ENCODE data around the gene GLUL.

Gene GLUL

DNA sequence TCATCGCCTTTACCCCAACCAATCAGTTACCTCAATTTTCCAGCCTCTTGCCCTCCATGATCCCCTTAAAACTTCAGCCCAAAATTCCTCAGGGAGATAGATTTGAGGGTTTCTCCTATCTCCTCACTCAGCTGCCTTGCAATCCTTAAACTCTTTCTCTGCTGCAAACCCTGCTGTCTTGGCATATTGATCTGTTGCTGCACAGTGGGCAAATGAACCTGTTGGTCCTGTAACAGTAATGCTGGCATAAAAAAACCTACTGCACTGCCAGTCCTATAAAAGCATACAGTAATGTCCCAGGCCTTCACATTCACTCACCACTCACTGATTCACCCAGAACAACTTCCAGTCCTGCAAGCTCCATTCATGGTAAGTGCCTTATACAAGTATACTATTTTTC, 14.0 kb upstream of the GLUL start:
- H3K27me3 Mint-ChIP-seq = peaks cover 9% of the 10 kb centered on the region
- H3K36me3 Mint-ChIP-seq = no peaks in the 10 kb centered on the region
- H3K27ac Mint-ChIP-seq = no peak overlapping the region
- no peaks in the 10 kb centered on the region for H3K4me1 Mint-ChIP-seq
- no peak overlapping the region for H3K4me3 Mint-ChIP-seq
- H3K9me3 Mint-ChIP-seq = no peaks in the 10 kb centered on the region

DNA sequence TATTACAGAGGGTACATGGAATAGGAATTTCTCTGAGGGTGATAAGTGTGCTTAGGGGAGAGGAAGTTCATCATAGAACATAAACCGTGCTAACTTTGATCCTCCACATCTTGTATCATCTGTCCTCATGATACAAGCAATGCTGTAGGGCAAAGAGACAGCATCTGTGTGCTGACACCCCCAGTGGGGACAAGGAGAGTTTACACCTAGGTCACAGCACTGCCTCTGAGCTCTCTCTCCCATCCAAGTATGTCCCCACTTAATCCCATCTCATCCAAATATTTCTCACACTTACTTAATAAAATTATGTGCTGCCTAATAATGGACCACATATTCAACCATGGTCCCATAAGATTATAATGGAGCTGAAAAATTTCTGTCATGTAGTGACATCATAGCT, 13.2 kb upstream of the GLUL start:
- Mint-ChIP-seq H3K27me3 (peaks cover 7% of the 10 kb centered on the region), H3K4me3 (no peak overlapping the region), H3K27ac (no peak overlapping the region), H3K4me1 (no peaks in the 10 kb centered on the region), H3K36me3 (no peaks in the 10 kb centered on the region), H3K9me3 (no peaks in the 10 kb centered on the region)

DNA sequence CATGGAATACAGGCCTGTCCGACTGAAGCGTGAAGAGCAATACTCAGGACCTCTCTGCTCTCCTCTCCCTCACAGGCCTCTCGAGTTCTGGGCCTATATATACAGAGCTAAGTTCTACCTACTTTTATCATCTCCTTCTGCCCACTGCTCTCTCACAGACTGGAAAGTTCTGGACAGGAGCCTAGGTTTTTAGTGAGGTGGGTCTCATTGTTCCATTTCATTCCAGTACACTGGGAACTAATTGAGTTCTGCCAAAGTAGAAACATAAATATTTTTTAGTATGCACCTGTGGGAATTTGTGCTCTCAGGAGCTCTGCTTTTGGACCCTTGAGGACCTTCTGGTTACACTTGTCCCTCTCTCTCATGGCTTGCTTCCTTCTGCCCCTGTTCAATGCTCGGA, 9.0 kb upstream of the GLUL start, which contains the start of gene TEDDM1:
Gene TEDDM1, minus strand, starts transcription at position 101 of the 400 bp plus-strand sequence. CDS start 182 bp downstream, outside the sequence.
- peaks cover 2% of the 10 kb centered on the region for H3K27me3 Mint-ChIP-seq
- peaks cover 5% of the 10 kb centered on the region for H3K4me1 Mint-ChIP-seq
- no peaks in the 10 kb centered on the region for H3K36me3 Mint-ChIP-seq
- H3K4me3 Mint-ChIP-seq = no peak within 1 kb of the TSS
- no peaks in the 10 kb centered on the region for H3K9me3 Mint-ChIP-seq
- H3K27ac Mint-ChIP-seq = no peak within 1 kb of the TSS

DNA sequence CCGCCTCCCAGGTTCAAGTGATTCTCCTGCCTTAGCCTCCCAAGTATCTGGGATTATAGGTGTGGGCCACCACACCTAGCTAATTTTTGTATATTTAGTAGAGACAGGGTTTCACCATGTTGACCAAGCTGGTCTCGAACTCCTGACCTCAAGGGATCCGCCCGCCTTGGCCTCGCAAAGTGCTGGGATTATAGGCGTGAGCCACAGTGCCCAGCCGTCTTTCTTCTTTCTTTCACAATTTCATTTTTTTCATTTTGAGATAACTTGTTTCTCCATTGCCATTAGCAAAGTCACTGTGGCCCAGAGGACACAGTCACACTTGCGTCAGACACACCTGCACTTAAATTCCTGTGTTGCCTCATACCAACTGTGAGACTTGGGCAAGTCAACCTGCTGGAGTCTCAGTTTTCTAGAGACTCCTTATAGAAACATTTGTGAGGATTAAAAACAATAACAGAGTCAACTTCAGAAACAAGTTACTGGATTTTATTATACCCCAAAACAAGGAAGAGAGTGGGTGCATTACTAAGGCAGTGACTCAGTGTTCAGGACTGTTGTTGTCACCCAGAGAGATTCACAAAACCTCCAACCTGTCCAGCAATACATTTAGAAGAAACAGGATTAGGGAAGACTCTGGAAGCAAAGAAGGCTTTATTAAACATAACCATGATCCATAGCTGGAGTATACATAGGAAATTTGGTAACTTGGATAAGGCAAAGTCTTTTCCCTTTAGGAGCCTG, 6.2 kb upstream of the GLUL start:
- H3K4me3 Mint-ChIP-seq = no peak overlapping the region
- H3K4me1 Mint-ChIP-seq = peaks cover 6% of the 10 kb centered on the region
- no peaks in the 10 kb centered on the region for H3K9me3 Mint-ChIP-seq
- peaks cover 2% of the 10 kb centered on the region for H3K27me3 Mint-ChIP-seq
- no peak overlapping the region for H3K27ac Mint-ChIP-seq
- no peaks in the 10 kb centered on the region for H3K36me3 Mint-ChIP-seq

DNA sequence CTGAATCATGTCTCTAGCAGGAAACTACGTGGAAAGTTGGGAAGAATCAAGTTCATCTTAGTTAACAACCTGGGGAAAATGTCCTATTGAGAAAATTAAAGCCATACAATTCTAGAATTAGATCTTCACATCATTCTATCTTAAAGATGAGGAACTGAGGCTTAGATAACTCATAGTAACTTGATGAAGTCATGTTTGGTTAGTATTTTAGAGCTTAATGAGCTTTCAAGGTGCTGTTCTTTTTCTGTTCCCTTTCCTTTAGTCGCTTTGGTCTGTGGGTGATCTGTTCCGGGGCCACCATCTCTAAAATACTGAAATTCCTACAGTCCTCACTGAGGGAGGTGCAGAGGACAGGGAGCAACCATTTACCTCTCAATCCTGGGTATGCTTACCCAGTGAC, 4.3 kb upstream of the GLUL start:
- no peaks in the 10 kb centered on the region for H3K9me3 Mint-ChIP-seq
- no peak overlapping the region for H3K4me3 Mint-ChIP-seq
- no peaks in the 10 kb centered on the region for H3K36me3 Mint-ChIP-seq
- peaks cover 13% of the 10 kb centered on the region for H3K4me1 Mint-ChIP-seq
- H3K27me3 Mint-ChIP-seq = peaks cover 2% of the 10 kb centered on the region
- no peak overlapping the region for H3K27ac Mint-ChIP-seq

DNA sequence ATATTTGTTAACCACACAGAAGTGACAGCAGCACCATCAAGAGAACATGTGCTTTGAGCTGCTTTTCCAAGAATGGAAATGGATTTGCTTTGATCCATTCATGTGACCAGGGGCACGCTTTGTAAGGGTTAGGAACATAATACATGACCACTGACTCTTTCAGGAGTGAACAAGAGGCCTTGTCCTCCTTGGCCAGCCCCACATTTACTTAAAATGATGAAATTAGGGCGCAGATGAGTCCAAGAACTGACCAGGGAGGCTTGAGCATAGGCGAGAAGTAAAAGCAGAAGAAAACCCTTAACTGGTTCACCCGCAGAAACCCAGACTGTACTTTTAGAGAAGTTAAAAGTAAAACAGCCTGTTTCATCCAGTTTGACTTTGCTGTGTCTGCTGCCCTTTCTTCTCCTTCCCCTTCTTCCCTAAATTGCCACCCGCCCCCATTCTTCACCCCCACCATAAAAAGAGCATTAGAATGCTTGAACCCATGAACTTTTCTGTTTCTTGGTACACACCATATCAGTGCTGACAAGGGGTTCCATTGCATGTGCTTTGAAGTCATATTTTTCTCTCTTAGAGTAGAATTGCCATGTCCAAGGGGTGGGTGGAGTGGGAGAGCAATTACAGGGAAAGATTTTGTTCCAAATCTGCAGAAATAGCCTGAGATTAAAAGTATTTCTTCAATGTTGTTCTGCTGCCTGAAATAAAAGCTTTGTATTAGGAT, 2.6 kb upstream of the GLUL start:
- Mint-ChIP-seq H3K27me3 (peaks cover 2% of the 10 kb centered on the region), H3K4me3 (no peak overlapping the region), H3K9me3 (no peaks in the 10 kb centered on the region), H3K36me3 (no peaks in the 10 kb centered on the region), H3K27ac (no peak overlapping the region), H3K4me1 (peaks cover 28% of the 10 kb centered on the region)

DNA sequence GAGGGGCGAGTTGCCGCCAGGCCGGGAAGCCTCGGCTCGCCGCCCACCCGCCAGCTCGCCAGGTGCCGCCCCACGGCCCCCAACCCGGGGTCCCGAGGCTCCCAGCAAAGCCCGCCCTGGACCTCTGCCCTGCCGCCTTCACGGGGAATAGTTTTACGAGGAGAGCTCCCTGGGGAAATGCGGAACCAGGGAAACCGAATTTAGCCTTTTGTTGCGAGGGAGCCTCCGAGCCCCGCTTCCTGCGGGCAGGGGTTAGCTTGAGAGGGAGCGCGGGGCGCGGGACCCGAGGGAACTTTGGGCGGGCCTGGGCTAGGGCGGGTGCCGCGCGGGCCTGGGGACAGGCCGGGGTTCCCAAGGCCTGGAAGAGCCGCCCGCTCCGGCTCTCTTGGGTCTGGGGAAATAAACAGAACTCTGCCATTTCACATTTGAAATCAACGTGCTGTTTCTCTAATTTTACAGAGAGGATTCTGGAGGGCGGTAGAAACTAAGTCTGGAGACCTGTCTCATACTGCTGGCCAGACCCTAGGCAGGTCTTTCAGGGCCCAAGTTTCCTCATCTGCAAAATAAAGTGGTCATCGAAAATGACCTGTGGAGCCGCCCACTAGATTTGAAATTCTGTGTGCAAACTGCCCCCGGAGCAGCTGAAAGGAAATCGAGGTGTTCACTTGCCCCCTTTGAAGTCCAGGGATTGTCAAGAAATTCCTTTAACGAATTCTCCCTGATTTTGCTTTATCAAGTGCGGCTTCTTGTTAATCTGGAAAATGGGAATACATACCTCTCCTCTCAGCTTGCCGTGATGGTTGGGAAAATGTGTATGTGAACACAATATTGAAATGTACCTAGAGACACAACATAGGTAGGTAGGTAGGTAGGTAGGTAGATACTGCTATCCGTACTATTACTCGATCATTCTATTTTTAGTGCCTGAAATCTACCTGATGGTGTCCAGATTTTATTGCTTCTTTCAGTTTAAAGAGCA, 749 bp upstream of the GLUL start:
- H3K4me1 Mint-ChIP-seq = peaks cover 36% of the 10 kb centered on the region
- peaks cover 2% of the 10 kb centered on the region for H3K27me3 Mint-ChIP-seq
- H3K27ac Mint-ChIP-seq = peak overlapping the region; percentile 11
- H3K9me3 Mint-ChIP-seq = no peaks in the 10 kb centered on the region
- peak overlapping the region; percentile 79 for H3K4me3 Mint-ChIP-seq
- H3K36me3 Mint-ChIP-seq = no peaks in the 10 kb centered on the region

DNA sequence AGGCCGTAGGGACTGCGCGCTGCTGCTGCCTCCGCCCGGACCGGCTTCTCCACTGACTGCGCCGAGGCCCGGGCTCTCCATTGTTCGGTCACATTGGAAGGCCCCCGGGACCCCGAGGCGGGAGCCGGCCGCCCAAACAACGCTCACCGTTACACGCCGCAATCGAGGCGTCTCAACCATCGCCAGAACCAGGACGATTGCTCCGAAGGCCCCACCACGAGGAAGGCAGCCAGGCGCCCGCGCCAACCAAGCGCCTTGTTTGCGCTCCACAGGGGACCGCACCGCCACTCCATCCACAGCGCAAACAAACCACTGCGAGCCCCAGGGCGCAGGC, 595 bp downstream of the GLUL start:
- Mint-ChIP-seq H3K27me3 (no peaks in the 10 kb centered on the region), H3K36me3 (peaks cover 5% of the 10 kb centered on the region)

DNA sequence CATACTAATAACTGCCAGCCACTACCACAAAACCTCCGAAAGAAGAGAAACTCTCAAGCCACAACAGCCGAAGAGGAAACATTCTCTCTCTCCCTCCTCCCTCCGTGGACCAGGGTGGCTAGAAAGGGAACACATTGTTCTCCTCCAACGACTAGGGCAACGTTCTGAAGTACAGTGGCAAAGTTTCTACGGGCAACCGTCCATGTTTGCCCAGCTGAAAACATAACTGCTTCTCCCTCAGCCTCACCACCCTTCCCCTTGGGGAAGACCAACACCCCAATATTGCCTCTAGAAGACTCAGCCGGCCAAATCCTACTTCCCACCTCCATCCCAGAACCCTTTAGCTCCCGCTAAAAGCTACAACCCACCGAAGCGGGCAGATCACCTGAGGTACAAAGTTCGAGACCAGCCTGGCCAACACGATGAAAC, 2.0 kb downstream of the GLUL start:
- H3K27me3 Mint-ChIP-seq = no peaks in the 10 kb centered on the region
- H3K36me3 Mint-ChIP-seq = peaks cover 8% of the 10 kb centered on the region
- no peaks in the 10 kb centered on the region for H3K9me3 Mint-ChIP-seq
- H3K4me1 Mint-ChIP-seq = peaks cover 31% of the 10 kb centered on the region
- peak overlapping the region; percentile 86 for H3K27ac Mint-ChIP-seq
- H3K4me3 Mint-ChIP-seq = peak overlapping the region; percentile 97

More for the DNA sequence above, 595 bp downstream of the GLUL start:
- Mint-ChIP-seq H3K27ac (peak overlapping the region; percentile 95), H3K4me3 (peak overlapping the region; percentile 97), H3K4me1 (peaks cover 31% of the 10 kb centered on the region), H3K9me3 (no peaks in the 10 kb centered on the region)

DNA sequence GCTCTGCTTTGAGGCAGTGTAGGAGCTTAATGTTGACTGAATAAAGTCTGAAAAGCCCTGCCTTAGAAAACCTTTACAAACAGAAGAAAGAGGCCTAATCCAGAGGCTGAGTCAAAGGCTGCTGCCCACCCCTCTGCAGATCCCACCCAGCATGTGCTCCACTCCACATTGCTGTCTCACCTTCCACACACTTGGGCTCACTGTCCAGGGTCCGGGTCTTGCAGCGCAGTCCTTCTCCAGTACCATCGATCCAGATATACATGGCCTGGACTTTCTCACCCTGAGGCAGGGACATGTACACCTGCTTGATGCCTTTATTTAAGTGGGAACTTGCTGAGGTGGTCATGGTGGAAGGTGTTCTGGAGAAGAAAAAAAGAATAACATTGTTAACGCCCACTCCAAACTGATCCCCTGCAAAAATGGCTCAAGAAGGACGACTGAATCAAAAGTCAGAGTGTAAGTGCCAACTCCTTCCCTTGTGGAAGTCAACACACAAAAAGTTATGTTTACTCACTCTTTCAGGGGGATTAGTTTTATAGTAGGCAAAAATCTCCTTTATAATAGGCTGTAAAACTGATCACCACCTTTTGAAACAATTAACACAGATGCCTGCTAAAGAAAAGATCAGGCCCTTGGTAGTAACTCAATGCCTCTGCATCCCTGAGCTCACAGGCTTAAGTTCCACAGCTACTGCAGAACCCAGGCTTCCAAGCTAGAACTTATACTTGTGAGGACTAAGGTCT, 3.0 kb downstream of the GLUL start:
- Mint-ChIP-seq H3K4me3 (peak overlapping the region; percentile 97), H3K4me1 (peaks cover 31% of the 10 kb centered on the region), H3K27ac (no peak overlapping the region), H3K36me3 (peaks cover 14% of the 10 kb centered on the region), H3K27me3 (no peaks in the 10 kb centered on the region), H3K9me3 (no peaks in the 10 kb centered on the region)

DNA sequence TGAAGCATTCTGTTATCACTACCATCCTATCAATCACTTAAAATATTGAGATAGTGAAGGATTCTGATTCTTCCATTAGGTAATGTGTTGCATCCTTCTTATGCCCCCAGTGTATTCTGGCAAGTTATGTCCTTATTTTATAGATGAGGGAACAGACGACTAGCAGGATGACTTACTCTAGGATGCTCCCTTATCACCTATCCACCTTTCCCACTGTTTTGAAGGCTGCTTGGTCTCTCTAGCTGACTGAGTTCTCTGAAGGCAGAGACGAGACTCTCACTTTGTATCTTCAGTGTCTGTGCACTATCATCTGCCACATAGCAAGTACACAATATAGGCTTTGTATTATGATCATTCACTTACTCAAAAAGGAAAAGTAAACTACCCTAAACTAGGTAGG, 4.0 kb downstream of the GLUL start:
- peaks cover 15% of the 10 kb centered on the region for H3K36me3 Mint-ChIP-seq
- peaks cover 27% of the 10 kb centered on the region for H3K4me1 Mint-ChIP-seq
- H3K27ac Mint-ChIP-seq = no peak overlapping the region
- no peaks in the 10 kb centered on the region for H3K27me3 Mint-ChIP-seq
- no peaks in the 10 kb centered on the region for H3K9me3 Mint-ChIP-seq
- no peak overlapping the region for H3K4me3 Mint-ChIP-seq

DNA sequence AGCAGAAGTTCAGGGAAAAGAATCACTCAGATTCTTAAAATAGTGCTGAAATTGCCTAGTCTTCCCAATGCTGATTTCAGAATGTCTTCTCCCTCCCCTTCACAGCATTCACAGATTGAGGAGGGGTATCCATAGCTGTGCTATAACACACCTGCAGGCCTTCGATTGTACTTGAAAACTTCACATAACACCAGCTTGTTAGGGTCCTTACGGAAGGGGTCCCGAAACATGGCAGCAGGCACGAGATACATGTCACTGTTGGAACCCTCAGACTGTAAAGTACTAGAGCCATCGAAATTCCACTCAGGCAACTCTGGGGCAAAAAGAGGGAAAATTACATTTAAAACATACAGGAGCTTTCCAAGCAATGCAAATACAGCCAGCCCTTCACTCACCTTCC, 4.6 kb downstream of the GLUL start:
- no peaks in the 10 kb centered on the region for H3K27me3 Mint-ChIP-seq
- no peak overlapping the region for H3K27ac Mint-ChIP-seq
- peaks cover 26% of the 10 kb centered on the region for H3K4me1 Mint-ChIP-seq
- peaks cover 15% of the 10 kb centered on the region for H3K36me3 Mint-ChIP-seq
- no peaks in the 10 kb centered on the region for H3K9me3 Mint-ChIP-seq
- H3K4me3 Mint-ChIP-seq = no peak overlapping the region

DNA sequence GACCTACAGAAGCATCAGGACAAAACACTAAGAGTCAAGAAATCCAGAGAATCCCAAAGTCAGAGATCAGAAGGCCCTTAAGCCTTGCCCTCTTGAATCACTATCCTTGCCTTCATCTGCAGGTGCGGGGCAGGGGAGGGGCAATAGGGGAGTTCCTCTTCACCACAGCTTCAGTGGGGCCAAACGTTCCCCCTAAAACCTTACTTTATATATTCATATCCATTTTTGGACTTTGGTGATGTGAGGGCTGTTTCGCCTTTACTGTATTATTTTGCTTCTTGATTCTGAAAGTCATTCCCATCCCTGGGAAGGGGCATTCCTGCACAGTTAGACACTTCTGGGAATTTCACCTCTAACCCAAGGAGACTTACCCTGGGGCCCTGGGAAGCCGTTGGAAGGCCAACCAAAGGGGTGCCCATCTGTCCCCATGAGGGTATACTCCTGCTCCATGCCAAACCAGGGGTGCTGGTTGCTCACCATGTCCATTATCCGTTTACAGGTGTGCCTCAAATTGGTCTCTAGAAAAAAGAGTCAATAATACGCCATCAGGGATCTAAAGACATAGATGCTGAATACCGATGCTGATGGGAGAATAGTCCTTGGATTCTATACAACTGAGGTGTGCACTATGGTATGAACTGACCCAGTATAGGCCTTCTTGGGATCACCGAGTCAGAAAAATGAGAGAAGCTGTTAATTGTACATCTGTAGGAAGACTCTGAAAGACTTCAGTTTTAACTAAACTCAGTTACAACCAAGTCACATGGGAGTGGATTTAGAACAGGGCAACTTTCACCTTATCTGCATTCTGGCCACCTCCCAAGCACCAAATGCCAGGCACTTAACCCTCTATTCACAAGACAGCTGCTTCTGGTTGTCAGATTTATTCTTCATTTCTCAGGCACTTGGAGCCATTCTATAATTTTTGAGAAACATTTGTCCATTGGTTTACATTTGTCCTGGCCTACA, 5.4 kb downstream of the GLUL start:
- Mint-ChIP-seq H3K9me3 (no peaks in the 10 kb centered on the region), H3K27me3 (no peaks in the 10 kb centered on the region), H3K4me1 (peaks cover 25% of the 10 kb centered on the region), H3K4me3 (no peak overlapping the region), H3K36me3 (peaks cover 15% of the 10 kb centered on the region), H3K27ac (peak overlapping the region; percentile 47)

DNA sequence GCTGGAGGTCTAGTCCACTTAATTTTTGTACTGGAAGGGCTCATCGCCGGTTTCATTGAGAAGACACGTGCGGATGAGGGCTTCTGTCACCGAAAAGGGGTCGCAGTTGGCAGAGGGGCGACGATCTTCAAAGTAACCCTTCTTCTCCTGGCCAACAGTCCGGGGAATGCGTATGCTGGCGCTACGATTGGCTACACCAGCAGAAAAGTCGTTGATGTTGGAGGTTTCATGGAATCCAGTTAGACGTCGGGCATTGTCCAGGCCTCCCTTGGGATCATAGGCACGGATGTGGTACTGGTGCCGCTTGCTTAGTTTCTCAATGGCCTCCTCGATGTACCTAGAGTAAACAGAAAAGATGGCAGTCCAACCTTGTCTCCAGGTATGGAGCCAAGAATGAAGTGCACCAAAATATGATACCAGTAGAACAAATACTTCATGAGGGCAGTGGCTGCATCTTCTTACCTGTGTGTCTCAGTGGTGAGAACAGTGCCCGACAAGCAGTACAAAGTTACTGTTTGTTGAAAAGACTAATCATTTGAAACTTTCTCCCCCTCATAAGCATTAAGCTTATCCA, 7.1 kb downstream of the GLUL start:
- H3K4me1 Mint-ChIP-seq = peaks cover 11% of the 10 kb centered on the region
- H3K27ac Mint-ChIP-seq = no peak overlapping the region

More for the DNA sequence above, 7.1 kb downstream of the GLUL start:
- no peaks in the 10 kb centered on the region for H3K9me3 Mint-ChIP-seq
- H3K4me3 Mint-ChIP-seq = no peak overlapping the region
- H3K36me3 Mint-ChIP-seq = peaks cover 15% of the 10 kb centered on the region
- H3K27me3 Mint-ChIP-seq = no peaks in the 10 kb centered on the region
